HEK293 (cell line): ENCODE data around the gene RPL36.
A peak's percentile ranks its signal among the peaks of the same experiment; 100 is the strongest.

ENCODE experiments used
- CTCF ChIA-PET: fragments of 350-600 bp; formaldehyde crosslinking; extraction: SDS; loops from one replicate; lab custom pipeline; 2021; ENCODE audit warnings: antibody characterized with exemption; lab: Yijun Ruan, JAX
- POLR2A ChIA-PET: fragments of 300-600 bp; formaldehyde crosslinking; extraction: SDS; loops from one replicate; lab custom pipeline; 2020; ENCODE audit warnings: antibody characterized with exemption, inconsistent platforms; lab: Yijun Ruan, JAX
- H3K27ac ChIP-seq: fragments of 200-500 bp; sonication (Bioruptor generic); 2 replicates; pipeline ENCODE4 v1.5.1; 2014; ENCODE audit warnings: low read depth, low read length, control low read depth, inconsistent platforms; ENCODE audit errors: extremely low read depth
- H3K36me3 ChIP-seq, 2 experiments: fragments of 200-500 bp in 1 of 2; sonication (Bioruptor generic) in 1 of 2; 1 replicate in 1 of 2; 2 replicates in 1 of 2; pipeline ENCODE4 v1.5.1; 2014 to 2017; ENCODE audit warnings: inconsistent platforms in 2 of 2, low read length in 2 of 2; ENCODE audit not compliant: control insufficient read depth in 2 of 2, insufficient read depth in 1 of 2
- H3K4me1 ChIP-seq: fragments of 200-500 bp; sonication (Bioruptor generic); 2 replicates; pipeline ENCODE4 v1.5.1; 2014; ENCODE audit warnings: mild to moderate bottlenecking, low read length, inconsistent platforms; ENCODE audit not compliant: control insufficient read depth, insufficient read depth
- H3K4me3 ChIP-seq: 2 replicates; pipeline ENCODE4 v1.5.1; 2011; ENCODE audit warnings: low read depth, mild to moderate bottlenecking, control low read depth, low read length, moderate library complexity
- H3K9me3 ChIP-seq: fragments of 200-500 bp; sonication (Bioruptor generic); 2 replicates; pipeline ENCODE4 v1.5.1; 2014; ENCODE audit warnings: low read depth, low read length, inconsistent platforms; ENCODE audit not compliant: control insufficient read depth, insufficient read depth
- ELK4 ChIP-seq: IDR thresholded peaks from 2 replicates; pipeline ENCODE4 v1.6.1; 2011; ENCODE audit warnings: mild to moderate bottlenecking, low read depth, low read length, borderline replicate concordance
- KLF1 ChIP-seq: fragments of 450-650 bp; formaldehyde crosslinking; IDR thresholded peaks from 2 replicates; pipeline ENCODE4 v1.5.1; 2016; ENCODE audit warnings: missing biosample characterization, missing genetic modification characterization
- KLF16 ChIP-seq: fragments of 450-650 bp; formaldehyde crosslinking; IDR thresholded peaks from 2 replicates; pipeline ENCODE4 v1.5.1; 2017; ENCODE audit warnings: missing biosample characterization, missing genetic modification characterization
- KLF7 ChIP-seq: fragments of 450-650 bp; formaldehyde crosslinking; IDR thresholded peaks from 2 replicates; pipeline ENCODE4 v1.5.1; 2016; ENCODE audit warnings: missing biosample characterization, missing genetic modification characterization, borderline replicate concordance
- MZF1 ChIP-seq: fragments of 450-650 bp; formaldehyde crosslinking; IDR thresholded peaks from 2 replicates; pipeline ENCODE4 v1.5.1; 2017; ENCODE audit warnings: missing biosample characterization, missing genetic modification characterization, borderline replicate concordance
- PATZ1 ChIP-seq: fragments of 450-650 bp; formaldehyde crosslinking; IDR thresholded peaks from 2 replicates; pipeline ENCODE4 v1.5.1; 2016; ENCODE audit warnings: missing biosample characterization, missing genetic modification characterization
- PRDM4 ChIP-seq: fragments of 450-650 bp; formaldehyde crosslinking; IDR thresholded peaks from 2 replicates; pipeline ENCODE4 v1.5.1; 2017; ENCODE audit warnings: missing biosample characterization, missing genetic modification characterization
- REPIN1 ChIP-seq: fragments of 450-650 bp; formaldehyde crosslinking; IDR thresholded peaks from 2 replicates; pipeline ENCODE4 v1.5.1; 2017; ENCODE audit warnings: missing biosample characterization, missing genetic modification characterization, low read depth
- REST ChIP-seq: fragments of 450-650 bp; formaldehyde crosslinking; IDR thresholded peaks from 2 replicates; pipeline ENCODE4 v1.5.1; 2016; ENCODE audit warnings: missing biosample characterization, missing genetic modification characterization
- TRIM28 ChIP-seq: IDR thresholded peaks from 2 replicates; pipeline ENCODE4 v1.6.1; 2011; ENCODE audit warnings: low read length, control low read depth, borderline replicate concordance
- ZFP69B ChIP-seq: fragments of 450-650 bp; formaldehyde crosslinking; IDR thresholded peaks from 2 replicates; pipeline ENCODE4 v1.5.1; 2016; ENCODE audit warnings: missing biosample characterization, missing genetic modification characterization
- ZNF146 ChIP-seq: fragments of 450-650 bp; formaldehyde crosslinking; IDR thresholded peaks from 2 replicates; pipeline ENCODE4 v1.5.1; 2016; ENCODE audit warnings: missing biosample characterization, missing genetic modification characterization
- ZNF2 ChIP-seq: fragments of 450-650 bp; formaldehyde crosslinking; IDR thresholded peaks from 2 replicates; pipeline ENCODE4 v1.5.1; 2016; ENCODE audit warnings: missing biosample characterization, missing genetic modification characterization
- ZNF214 ChIP-seq: fragments of 450-650 bp; formaldehyde crosslinking; IDR thresholded peaks from 2 replicates; pipeline ENCODE4 v1.5.1; 2017; ENCODE audit warnings: missing biosample characterization, mild to moderate bottlenecking, missing genetic modification characterization, borderline replicate concordance
- ZNF239 ChIP-seq: fragments of 450-650 bp; formaldehyde crosslinking; IDR thresholded peaks from 2 replicates; pipeline ENCODE4 v1.5.1; 2016; ENCODE audit warnings: missing biosample characterization, missing genetic modification characterization
- ZNF248 ChIP-seq: fragments of 450-650 bp; formaldehyde crosslinking; IDR thresholded peaks from 2 replicates; pipeline ENCODE4 v1.5.1; 2017; ENCODE audit warnings: missing biosample characterization, missing genetic modification characterization
- ZNF311 ChIP-seq: fragments of 450-650 bp; formaldehyde crosslinking; IDR thresholded peaks from 2 replicates; pipeline ENCODE4 v1.5.1; 2017; ENCODE audit warnings: missing biosample characterization, missing genetic modification characterization, borderline replicate concordance
- ZNF362 ChIP-seq: fragments of 450-650 bp; formaldehyde crosslinking; IDR thresholded peaks from 2 replicates; pipeline ENCODE4 v1.5.1; 2016; ENCODE audit warnings: missing biosample characterization, missing genetic modification characterization
- ZNF416 ChIP-seq: fragments of 450-650 bp; formaldehyde crosslinking; IDR thresholded peaks from 2 replicates; pipeline ENCODE4 v1.5.1; 2016; ENCODE audit warnings: missing biosample characterization, missing genetic modification characterization
- ZNF473 ChIP-seq: fragments of 450-650 bp; formaldehyde crosslinking; IDR thresholded peaks from 2 replicates; pipeline ENCODE4 v1.5.1; 2017; ENCODE audit warnings: missing biosample characterization, missing genetic modification characterization
- ZNF580 ChIP-seq: fragments of 450-650 bp; formaldehyde crosslinking; IDR thresholded peaks from 2 replicates; pipeline ENCODE4 v1.5.1; 2016; ENCODE audit warnings: missing biosample characterization, missing genetic modification characterization
- ZNF600 ChIP-seq: fragments of 450-650 bp; formaldehyde crosslinking; IDR thresholded peaks from 2 replicates; pipeline ENCODE4 v1.5.1; 2016; ENCODE audit warnings: missing biosample characterization, missing genetic modification characterization
- ZNF610 ChIP-seq: fragments of 450-650 bp; formaldehyde crosslinking; IDR thresholded peaks from 2 replicates; pipeline ENCODE4 v1.5.1; 2016; ENCODE audit warnings: missing biosample characterization, missing genetic modification characterization, borderline replicate concordance
- ZNF624 ChIP-seq: fragments of 450-650 bp; formaldehyde crosslinking; IDR thresholded peaks from 2 replicates; pipeline ENCODE4 v1.5.1; 2017; ENCODE audit warnings: missing biosample characterization, missing genetic modification characterization
- ZNF830 ChIP-seq: fragments of 450-650 bp; IDR thresholded peaks from 2 replicates; pipeline ENCODE4 v1.5.0; 2018; ENCODE audit warnings: missing biosample characterization, missing genetic modification characterization, low read depth, mild to moderate bottlenecking, moderate library complexity
- ZSCAN23 ChIP-seq: fragments of 450-650 bp; formaldehyde crosslinking; IDR thresholded peaks from 2 replicates; pipeline ENCODE4 v1.5.1; 2016; ENCODE audit warnings: missing biosample characterization, missing genetic modification characterization

The RPL36 gene

GRCh38 chr19:5697022-5697889 lies 7.2 kb downstream of the RPL36 start:
- peak overlapping the region; percentile 66 for H3K27ac ChIP-seq
- ChIA-PET POLR2A (interaction anchor here (0.7 to 3.0 kb wide), 7 partner anchors 7 to 107 kb away, joined by 3 to 12 read pairs (median 5); partner anchors contain the start of genes CATSPERD, LONP1, NRTN and RPL36), CTCF (interaction anchor here (0.7 to 1.2 kb wide), 3 partner anchors 10 to 107 kb away, joined by 3 to 4 read pairs (median 4); no protein-coding TSS in a partner anchor)
- H3K9me3 ChIP-seq: no peaks in the 10 kb centered on the region
- H3K4me3 ChIP-seq: no peak overlapping the region
- no peaks in the 10 kb centered on the region; the same call in 1 of the 2 replicates for H3K4me1 ChIP-seq
- peaks cover 17 to 74% of the 10 kb centered on the region in 2 experiments; a peak in 2 of 3 replicates for H3K36me3 ChIP-seq
- TF ChIP-seq ZNF146 (tag by site-specific recombination): no peak; the same call in 1 of the 2 replicates
- TF ChIP-seq ZNF473 (tag by site-specific recombination): no peak
- TF ChIP-seq ZNF248 (tag by site-specific recombination): no peak
- no peak; the same call in 1 of the 2 replicates for TF ChIP-seq MZF1 (tag by site-specific recombination)
- no peak for TF ChIP-seq PRDM4 (tag by site-specific recombination)
- TF ChIP-seq PATZ1 (tag by site-specific recombination): peak; percentile 83
- TF ChIP-seq ZNF610 (tag by site-specific recombination): peak; percentile 91; the same call in 1 of the 2 replicates
- peak; percentile 64; the same call in 1 of the 2 replicates for TF ChIP-seq ZSCAN23 (tag by site-specific recombination)
- peak; percentile 91 for TF ChIP-seq ZNF600
- TF ChIP-seq ZNF830: no peak
- TF ChIP-seq ZFP69B: peak; percentile 48; the same call in 1 of the 2 replicates
- TF ChIP-seq ZNF214 (tag by site-specific recombination): no peak
- TF ChIP-seq ZNF239 (tag by site-specific recombination): peak; percentile 81; the same call in 1 of the 2 replicates
- TF ChIP-seq KLF1: peak; percentile 82
- TF ChIP-seq ZNF362 (tag by site-specific recombination): no peak
- TF ChIP-seq ELK4: no peak
- TF ChIP-seq REST (tag by site-specific recombination): no peak
- no peak for TF ChIP-seq ZNF311 (tag by site-specific recombination)
- TF ChIP-seq ZNF2 (tag by site-specific recombination): peak; percentile 51; the same call in 1 of the 2 replicates
- TF ChIP-seq KLF16 (tag by site-specific recombination): no peak
- TF ChIP-seq TRIM28: no peak
- peak; percentile 68; the same call in 1 of the 2 replicates for TF ChIP-seq KLF7 (tag by site-specific recombination)
- no peak for TF ChIP-seq ZNF416 (tag by site-specific recombination)
- peak; percentile 67; the same call in 1 of the 2 replicates for TF ChIP-seq ZNF580 (tag by site-specific recombination)
- TF ChIP-seq REPIN1 (tag by site-specific recombination): no peak
- TF ChIP-seq ZNF624 (tag by site-specific recombination): no peak
